Measurements from ENCODE around the gene LPP. TPM values are rescaled to one million over a fixed set of nuclear protein-coding genes. Genes with fewer than 3 reads are reported as not detected.

LPP gene
- total and polyA plus RNA-seq, 9 of the 15 experiments (the other 6 are each of a cell fraction or from before 2014, with no cell fraction given): 0.07 to 0.18 TPM; not detected in 7

DNA sequence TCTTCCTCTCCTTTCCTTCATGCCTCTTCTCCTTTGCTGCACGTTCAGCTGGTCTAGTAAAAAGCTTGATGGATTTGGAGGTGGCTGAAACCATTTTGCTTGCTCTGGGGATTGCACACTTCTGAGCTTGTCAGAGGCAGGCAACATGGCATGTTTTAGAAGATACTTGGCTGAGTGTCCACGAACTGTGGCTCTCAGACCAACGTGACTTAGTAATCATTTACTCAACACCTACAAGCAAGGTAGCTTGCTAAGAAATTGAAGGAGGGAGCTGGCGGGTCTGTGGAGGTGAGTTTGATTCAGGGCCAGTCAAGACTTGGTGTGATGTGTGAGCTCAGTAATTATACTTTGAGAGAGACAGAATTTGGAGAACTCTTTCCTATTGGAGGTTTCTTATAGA lies 196.0 kb downstream of the LPP start:
- no peaks in the 10 kb centered on the region for H3K9me1 ChIP-seq (ENCODE audit: control insufficient read depth, insufficient read depth, low read length)
- H3K27ac ChIP-seq (ENCODE audit: extremely low read depth, low read depth, low read length): no peak overlapping the region
- H3K4me3 ChIP-seq: no peak overlapping the region
- POLR2A ChIA-PET: interaction anchor here (1.2 kb wide), 1 partner anchor 11 kb away, joined by 3 read pairs; no protein-coding TSS in a partner anchor
- H3K9ac ChIP-seq (ENCODE audit: insufficient read depth in 1 of 2, low read depth in 2 of 2, low read length in 2 of 2): no peak overlapping the region
- in situ Hi-C loops (cut with MboI): no loop called here
- no peaks in the 10 kb centered on the region for H3K79me2 ChIP-seq (ENCODE audit: control insufficient read depth, insufficient read depth, low read length)
- CTCF ChIA-PET (ENCODE audit: low intra/inter-chr PET ratio): no interaction called here
- H3K4me1 ChIP-seq (replicated peaks in 1 of 2; ENCODE audit: control insufficient read depth in 2 of 2, insufficient read depth in 2 of 2, low read length in 2 of 2): no peaks in the 10 kb centered on the region
- H4K20me1 ChIP-seq (replicated peaks; ENCODE audit: control insufficient read depth, insufficient read depth, low read length): no peaks in the 10 kb centered on the region
- FAIRE-seq (no peak), ATAC-seq (no peak), DNase-seq (ENCODE audit: extremely low read depth in 1 of 4, low spot score in 3 of 4) (no peak)
- no peak overlapping the region for H3K4me2 ChIP-seq (ENCODE audit: insufficient read depth, low read length)
- 0% methylated on average over 4 of the region's 4 CpGs for WGBS (ENCODE audit: insufficient coverage, low coverage, missing lambda C conversion rate)
- H3K36me3 ChIP-seq (ENCODE audit: control insufficient read depth, insufficient read depth, low read length): no peaks in the 10 kb centered on the region
- H2AFZ ChIP-seq (ENCODE audit: low read depth, low read length): no peak overlapping the region
- H3K9me3 ChIP-seq (replicated peaks; ENCODE audit: control insufficient read depth, insufficient read depth, low read depth, low read length): no peaks in the 10 kb centered on the region
- 0 out of 5 replicates have a peak, but pooled peaks cover 0 to 5% of the 10 kb centered on the region in 2 experiments for H3K27me3 ChIP-seq (ENCODE audit: control insufficient read depth in 2 of 2, insufficient read depth in 2 of 2, low read length in 2 of 2)
- intact Hi-C loops (cut with micrococcal nuclease): no loop called here
- BruUV-seq (replicated peaks): no TSS peak
- TF ChIP-seq MEIS2 (IDR thresholded peaks at IDR 0.05; ENCODE audit: partially characterized antibody): no peak
- no peak for TF ChIP-seq NFE2L1 (tag; IDR thresholded peaks at IDR 0.05; ENCODE audit: borderline replicate concordance, low read depth)
- no peak for TF ChIP-seq TBP (optimal IDR thresholded peaks at IDR 0.05; ENCODE audit: low read depth, low read length)
- TF ChIP-seq, protein P1, sequence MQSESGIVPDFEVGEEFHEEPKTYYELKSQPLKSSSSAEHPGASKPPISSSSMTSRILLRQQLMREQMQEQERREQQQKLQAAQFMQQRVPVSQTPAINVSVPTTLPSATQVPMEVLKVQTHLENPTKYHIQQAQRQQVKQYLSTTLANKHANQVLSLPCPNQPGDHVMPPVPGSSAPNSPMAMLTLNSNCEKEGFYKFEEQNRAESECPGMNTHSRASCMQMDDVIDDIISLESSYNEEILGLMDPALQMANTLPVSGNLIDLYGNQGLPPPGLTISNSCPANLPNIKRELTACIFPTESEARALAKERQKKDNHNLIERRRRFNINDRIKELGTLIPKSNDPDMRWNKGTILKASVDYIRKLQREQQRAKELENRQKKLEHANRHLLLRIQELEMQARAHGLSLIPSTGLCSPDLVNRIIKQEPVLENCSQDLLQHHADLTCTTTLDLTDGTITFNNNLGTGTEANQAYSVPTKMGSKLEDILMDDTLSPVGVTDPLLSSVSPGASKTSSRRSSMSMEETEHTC (IDR thresholded peaks at IDR 0.05): no peak
- no peak for TF ChIP-seq SRSF1 (IDR thresholded peaks at IDR 0.05; ENCODE audit: low read depth, low read length)
- TF ChIP-seq CREM (IDR thresholded peaks at IDR 0.05; ENCODE audit: low read depth): no peak
- TF ChIP-seq, protein P2, sequence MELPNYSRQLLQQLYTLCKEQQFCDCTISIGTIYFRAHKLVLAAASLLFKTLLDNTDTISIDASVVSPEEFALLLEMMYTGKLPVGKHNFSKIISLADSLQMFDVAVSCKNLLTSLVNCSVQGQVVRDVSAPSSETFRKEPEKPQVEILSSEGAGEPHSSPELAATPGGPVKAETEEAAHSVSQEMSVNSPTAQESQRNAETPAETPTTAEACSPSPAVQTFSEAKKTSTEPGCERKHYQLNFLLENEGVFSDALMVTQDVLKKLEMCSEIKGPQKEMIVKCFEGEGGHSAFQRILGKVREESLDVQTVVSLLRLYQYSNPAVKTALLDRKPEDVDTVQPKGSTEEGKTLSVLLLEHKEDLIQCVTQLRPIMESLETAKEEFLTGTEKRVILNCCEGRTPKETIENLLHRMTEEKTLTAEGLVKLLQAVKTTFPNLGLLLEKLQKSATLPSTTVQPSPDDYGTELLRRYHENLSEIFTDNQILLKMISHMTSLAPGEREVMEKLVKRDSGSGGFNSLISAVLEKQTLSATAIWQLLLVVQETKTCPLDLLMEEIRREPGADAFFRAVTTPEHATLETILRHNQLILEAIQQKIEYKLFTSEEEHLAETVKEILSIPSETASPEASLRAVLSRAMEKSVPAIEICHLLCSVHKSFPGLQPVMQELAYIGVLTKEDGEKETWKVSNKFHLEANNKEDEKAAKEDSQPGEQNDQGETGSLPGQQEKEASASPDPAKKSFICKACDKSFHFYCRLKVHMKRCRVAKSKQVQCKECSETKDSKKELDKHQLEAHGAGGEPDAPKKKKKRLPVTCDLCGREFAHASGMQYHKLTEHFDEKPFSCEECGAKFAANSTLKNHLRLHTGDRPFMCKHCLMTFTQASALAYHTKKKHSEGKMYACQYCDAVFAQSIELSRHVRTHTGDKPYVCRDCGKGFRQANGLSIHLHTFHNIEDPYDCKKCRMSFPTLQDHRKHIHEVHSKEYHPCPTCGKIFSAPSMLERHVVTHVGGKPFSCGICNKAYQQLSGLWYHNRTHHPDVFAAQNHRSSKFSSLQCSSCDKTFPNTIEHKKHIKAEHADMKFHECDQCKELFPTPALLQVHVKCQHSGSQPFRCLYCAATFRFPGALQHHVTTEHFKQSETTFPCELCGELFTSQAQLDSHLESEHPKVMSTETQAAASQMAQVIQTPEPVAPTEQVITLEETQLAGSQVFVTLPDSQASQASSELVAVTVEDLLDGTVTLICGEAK (IDR thresholded peaks at IDR 0.05): no peak
- TF ChIP-seq, protein P2 (CRISPR knock-in tag; IDR thresholded peaks at IDR 0.05): no peak
- TF ChIP-seq, protein P3, sequence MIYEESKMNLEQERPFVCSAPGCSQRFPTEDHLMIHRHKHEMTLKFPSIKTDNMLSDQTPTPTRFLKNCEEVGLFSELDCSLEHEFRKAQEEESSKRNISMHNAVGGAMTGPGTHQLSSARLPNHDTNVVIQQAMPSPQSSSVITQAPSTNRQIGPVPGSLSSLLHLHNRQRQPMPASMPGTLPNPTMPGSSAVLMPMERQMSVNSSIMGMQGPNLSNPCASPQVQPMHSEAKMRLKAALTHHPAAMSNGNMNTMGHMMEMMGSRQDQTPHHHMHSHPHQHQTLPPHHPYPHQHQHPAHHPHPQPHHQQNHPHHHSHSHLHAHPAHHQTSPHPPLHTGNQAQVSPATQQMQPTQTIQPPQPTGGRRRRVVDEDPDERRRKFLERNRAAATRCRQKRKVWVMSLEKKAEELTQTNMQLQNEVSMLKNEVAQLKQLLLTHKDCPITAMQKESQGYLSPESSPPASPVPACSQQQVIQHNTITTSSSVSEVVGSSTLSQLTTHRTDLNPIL (CRISPR knock-in tag; IDR thresholded peaks at IDR 0.05): no peak
- no peak for TF ChIP-seq IRF2 (CRISPR knock-in tag; IDR thresholded peaks at IDR 0.05)
- no peak for TF ChIP-seq ZFX (CRISPR knock-in tag; IDR thresholded peaks at IDR 0.05)
- TF ChIP-seq NUFIP1 (IDR thresholded peaks at IDR 0.05; ENCODE audit: partially characterized antibody): no peak

All from K562 (cell line).